Liver (tissue), 9 donors: ENCODE results near the gene TNK1. TPM values are rescaled to one million over a fixed set of nuclear protein-coding genes. Genes with fewer than 3 reads are reported as not detected.

ENCODE experiments used
- DNase-seq: peaks from one replicate; pipeline ENCODE4 v3.0.0-alpha.2; 2017; ENCODE audit warnings: low spot score
- H3K27ac ChIP-seq, 2 donors: one replicate each; pipeline ENCODE4 v1.7.0; 2013; ENCODE audit warnings: inconsistent platforms in 2 of 2, low read length in 2 of 2, control low read depth in 1 of 2, low read depth in 1 of 2, mild to moderate bottlenecking in 1 of 2
- H3K27me3 ChIP-seq, 4 donors: one replicate each; pipeline versions ENCODE4 v1.6.1 to v1.7.0; 2013; ENCODE audit warnings: low read length in 3 of 4, inconsistent platforms in 1 of 4, mild to moderate bottlenecking in 1 of 4, moderate library complexity in 1 of 4; ENCODE audit not compliant: control insufficient read depth in 4 of 4, insufficient read depth in 4 of 4
- H3K36me3 ChIP-seq, 4 donors: one replicate each; pipeline versions ENCODE4 v1.6.1 to v1.7.0; 2013; ENCODE audit warnings: low read length in 3 of 4, mild to moderate bottlenecking in 3 of 4, low read depth in 1 of 4, moderate library complexity in 1 of 4; ENCODE audit not compliant: control insufficient read depth in 4 of 4, insufficient read depth in 3 of 4
- H3K4me1 ChIP-seq, 4 donors: one replicate each; pipeline versions ENCODE4 v1.6.1 to v1.7.0; 2013; ENCODE audit warnings: low read length in 3 of 4, mild to moderate bottlenecking in 3 of 4, moderate library complexity in 1 of 4; ENCODE audit not compliant: control insufficient read depth in 4 of 4, insufficient read depth in 4 of 4
- H3K4me3 ChIP-seq, 3 donors: one replicate each; pipeline versions ENCODE4 v1.6.1 to v1.7.0; 2013; ENCODE audit warnings: low read length in 3 of 3, control low read depth in 1 of 3, low read depth in 1 of 3, mild to moderate bottlenecking in 1 of 3
- H3K9ac ChIP-seq, 2 donors: one replicate each; pipeline ENCODE4 v1.7.0; 2013; ENCODE audit warnings: low read length in 2 of 2, mild to moderate bottlenecking in 2 of 2, moderate library complexity in 2 of 2, control low read depth in 1 of 2, low read depth in 1 of 2
- H3K9me3 ChIP-seq, 4 donors: one replicate each; pipeline versions ENCODE4 v1.6.1 to v1.7.0; 2013; ENCODE audit warnings: low read length in 3 of 4; ENCODE audit not compliant: control insufficient read depth in 4 of 4
- ATF3 ChIP-seq: IDR thresholded peaks from 2 replicates; pipeline ENCODE4 v1.6.1; 2016; ENCODE audit warnings: antibody characterized with exemption
- EGR1 ChIP-seq, 2 donors: IDR thresholded peaks; 2 replicates each; pipeline ENCODE4 v1.6.1; 2016 to 2018; ENCODE audit warnings: antibody characterized with exemption in 2 of 2, low read depth in 2 of 2
- FOXA1 ChIP-seq: IDR thresholded peaks from 2 replicates; pipeline ENCODE4 v1.6.1; 2016; ENCODE audit warnings: antibody characterized with exemption
- FOXA2 ChIP-seq: IDR thresholded peaks from 2 replicates; pipeline ENCODE4 v1.6.1; 2016; ENCODE audit warnings: antibody characterized with exemption
- HNF4A ChIP-seq, 2 donors: conservative IDR thresholded peaks; 2 replicates each; pipeline ENCODE4 v1.6.1; 2016; ENCODE audit warnings: antibody characterized with exemption in 2 of 2, mild to moderate bottlenecking in 2 of 2
- HNF4G ChIP-seq: IDR thresholded peaks from 2 replicates; pipeline ENCODE4 v1.6.1; 2016; ENCODE audit warnings: antibody characterized with exemption
- JUND ChIP-seq, 2 donors: IDR thresholded peaks; 2 replicates each; pipeline ENCODE4 v1.6.1; 2016; ENCODE audit warnings: antibody characterized with exemption in 2 of 2
- MAX ChIP-seq: IDR thresholded peaks from 2 replicates; pipeline ENCODE4 v1.6.1; 2016; ENCODE audit warnings: antibody characterized with exemption
- NR2F2 ChIP-seq: IDR thresholded peaks from 2 replicates; pipeline ENCODE4 v1.6.1; 2016; ENCODE audit warnings: antibody characterized with exemption
- RAD21 ChIP-seq, 2 donors: IDR thresholded peaks; 2 replicates each; pipeline ENCODE4 v1.6.1; 2016; ENCODE audit warnings: antibody characterized with exemption in 2 of 2, mild to moderate bottlenecking in 2 of 2
- REST ChIP-seq: IDR thresholded peaks from 2 replicates; pipeline ENCODE4 v1.6.1; 2016; ENCODE audit warnings: antibody characterized with exemption, mild to moderate bottlenecking
- SP1 ChIP-seq: IDR thresholded peaks from 2 replicates; pipeline ENCODE4 v1.6.1; 2018; ENCODE audit warnings: antibody characterized with exemption, mild to moderate bottlenecking
- TAF1 ChIP-seq: conservative IDR thresholded peaks from 2 replicates; pipeline ENCODE4 v1.6.1; 2016; ENCODE audit warnings: antibody characterized with exemption, mild to moderate bottlenecking
- ZBTB33 ChIP-seq: IDR thresholded peaks from 2 replicates; pipeline ENCODE4 v1.6.1; 2016; ENCODE audit warnings: antibody characterized with exemption
- WGBS: extraction: QIAGEN DNeasy Blood & Tissue Kit; methylation state at CpG from one replicate; pipeline ENCODE4 v1.1.7; 2013; 5-methylcytosine and 5-hydroxymethylcytosine counted together
- polyA plus RNA-seq, 2 donors: library from polyadenylated mRNA; stranded (reverse) in 1 of 2; unstranded in 1 of 2; fragments of 200-250 nt in 1 of 2; fragments of >200 nt in 1 of 2; fragmentation: Nextera tagmentation in 1 of 2; extraction: Ambion mirVana in 1 of 2; gene quantifications; one replicate each; pipeline versions ENCODE4 v1.2.1 to v1.2.3, GENCODE V29; 2013 to 2015
- total RNA-seq, 2 donors: library from RNA; depleted of rRNA; stranded (reverse); fragments of >200 nt; gene quantifications; one replicate each; pipeline ENCODE4 v1.2.3, GENCODE V29; 2014
- TF ChIP-seq, protein P1 (sequence below): fragments of 150-350 bp; IDR thresholded peaks from 2 replicates; pipeline ENCODE4 v1.5.1; 2017; ENCODE audit warnings: improper control_type of control experiment, low read depth, low read length; ENCODE audit not compliant: missing input control
- donor health status: healthy.
- donor health status: healthy.
- donor health status: healthy.
- donor health status: healthy.
- donor health status: healthy.

TNK1 gene
- total and polyA plus RNA-seq, 4 donors = 0.05 to 3.5 (median 2.5) TPM

DNA sequence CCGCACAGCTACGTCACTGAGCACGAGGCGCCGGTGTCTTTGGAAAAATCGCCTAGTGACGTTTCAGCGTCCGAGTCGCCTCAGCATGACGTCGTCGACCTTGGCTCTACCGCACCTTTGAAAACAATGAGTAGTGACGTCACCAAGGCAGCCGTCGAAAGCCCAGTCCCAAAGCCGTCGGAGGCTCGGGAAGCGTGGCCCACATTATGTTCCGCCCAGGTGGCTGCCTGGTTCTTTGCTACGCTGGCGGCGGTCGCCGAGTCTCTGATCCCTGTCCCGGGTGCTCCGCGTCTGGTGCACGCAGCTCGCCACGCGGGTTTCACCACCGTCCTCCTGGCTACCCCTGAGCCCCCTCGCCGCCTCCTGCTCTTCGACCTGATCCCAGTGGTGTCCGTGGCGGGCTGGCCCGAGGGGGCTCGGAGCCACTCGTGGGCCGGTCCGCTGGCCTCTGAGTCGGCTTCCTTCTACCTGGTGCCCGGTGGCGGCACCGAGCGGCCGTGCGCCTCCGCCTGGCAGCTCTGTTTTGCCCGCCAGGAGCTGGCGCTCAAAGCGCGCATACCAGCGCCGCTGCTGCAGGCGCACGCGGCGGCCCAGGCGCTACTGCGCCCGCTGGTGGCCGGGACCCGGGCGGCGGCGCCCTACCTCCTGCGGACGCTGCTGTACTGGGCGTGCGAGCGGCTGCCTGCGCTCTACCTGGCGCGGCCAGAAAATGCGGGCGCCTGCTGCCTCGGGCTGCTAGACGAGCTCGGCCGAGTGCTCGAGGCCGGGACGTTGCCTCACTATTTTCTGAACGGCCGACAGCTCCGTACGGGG is 55.9 kb downstream of the TNK1 start (continued):
- no peak for TF ChIP-seq MAX

- Histone ChIP-seq H3K36me3 (no peaks in the 10 kb centered on the region), H3K27me3 (peaks cover 0 to 3% (median 0%) of the 10 kb centered on the region in 4 donors), H3K4me1 (peaks cover 20 to 48% (median 39%) of the 10 kb centered on the region in 4 donors), H3K4me3 (peak overlapping the region in 1 of 3 donors; percentile 31), H3K27ac (peak overlapping the region in 1 of 2 donors; percentile 69), H3K9me3 (no peaks in the 10 kb centered on the region), H3K9ac (no peak overlapping the region)
- no peak for DNase-seq
- TF ChIP-seq REST = no peak
- no peak for TF ChIP-seq MAX
- no peak for TF ChIP-seq HNF4A (conservative IDR thresholded peaks at IDR 0.05)
- WGBS = 25% methylated on average over 31 of the region's 31 CpGs
Observed at GRCh38 chr17:7437369-7437863, 56.5 kb downstream of the TNK1 start.

DNA sequence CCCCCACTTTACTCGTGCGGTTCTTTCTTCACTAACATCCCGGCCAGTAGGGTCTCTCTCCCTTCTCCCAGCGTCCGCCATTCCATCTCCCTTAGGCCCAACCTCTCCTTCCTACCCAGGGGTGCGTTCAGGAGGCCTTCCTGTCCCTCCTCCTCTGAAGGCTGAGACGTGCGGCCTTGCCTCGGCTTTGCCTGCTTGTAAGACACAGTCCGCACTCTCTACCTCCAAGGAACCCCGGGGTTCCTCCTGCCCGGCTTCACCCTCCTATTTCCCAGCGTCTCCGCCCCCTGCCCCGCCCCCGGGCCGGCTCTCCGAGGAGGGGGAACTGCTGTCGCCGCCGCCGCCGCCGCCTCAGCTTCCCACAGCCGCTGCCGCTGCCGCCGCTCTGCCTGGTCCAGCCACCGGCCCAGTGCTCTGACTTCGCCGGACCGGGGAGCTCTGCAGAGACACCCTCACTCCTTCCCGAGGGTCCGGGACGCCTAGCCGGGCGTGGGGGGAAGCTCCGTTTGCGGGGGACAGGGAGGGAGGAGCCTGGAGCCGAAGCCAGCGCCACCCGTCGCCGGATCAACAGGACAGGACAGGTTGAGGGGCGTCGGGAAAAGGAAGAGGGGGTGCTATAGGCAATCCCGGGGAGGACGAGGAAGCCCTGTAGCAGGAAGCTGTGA is 57.2 kb downstream of the TNK1 start:
- H3K4me3 ChIP-seq = peak overlapping the region in 1 of 3 donors; percentile 26
- no peaks in the 10 kb centered on the region for H3K9me3 ChIP-seq
- H3K27ac ChIP-seq = no peak overlapping the region
- H3K9ac ChIP-seq = no peak overlapping the region
- peaks cover 0 to 3% (median 0%) of the 10 kb centered on the region in 4 donors for H3K27me3 ChIP-seq
- 42% methylated on average over 48 of the region's 48 CpGs for WGBS
- no peaks in the 10 kb centered on the region for H3K36me3 ChIP-seq
- peaks cover 20 to 48% (median 39%) of the 10 kb centered on the region in 4 donors for H3K4me1 ChIP-seq
- DNase-seq = peak; percentile 46
- TF ChIP-seq SP1 (no peak), HNF4A (conservative IDR thresholded peaks at IDR 0.05) (no peak), FOXA2 (no peak), FOXA1 (no peak), HNF4G (no peak), JUND (IDR thresholded peaks at IDR 0.05) (no peak), REST (no peak), TAF1 (no peak), ZBTB33 (no peak), EGR1 (IDR thresholded peaks at IDR 0.05; ENCODE audit: low read depth in 2 of 2) (no peak), MAX (no peak), RAD21 (IDR thresholded peaks at IDR 0.05) (no peak), ATF3 (no peak), NR2F2 (no peak)
- TF ChIP-seq, protein P1, sequence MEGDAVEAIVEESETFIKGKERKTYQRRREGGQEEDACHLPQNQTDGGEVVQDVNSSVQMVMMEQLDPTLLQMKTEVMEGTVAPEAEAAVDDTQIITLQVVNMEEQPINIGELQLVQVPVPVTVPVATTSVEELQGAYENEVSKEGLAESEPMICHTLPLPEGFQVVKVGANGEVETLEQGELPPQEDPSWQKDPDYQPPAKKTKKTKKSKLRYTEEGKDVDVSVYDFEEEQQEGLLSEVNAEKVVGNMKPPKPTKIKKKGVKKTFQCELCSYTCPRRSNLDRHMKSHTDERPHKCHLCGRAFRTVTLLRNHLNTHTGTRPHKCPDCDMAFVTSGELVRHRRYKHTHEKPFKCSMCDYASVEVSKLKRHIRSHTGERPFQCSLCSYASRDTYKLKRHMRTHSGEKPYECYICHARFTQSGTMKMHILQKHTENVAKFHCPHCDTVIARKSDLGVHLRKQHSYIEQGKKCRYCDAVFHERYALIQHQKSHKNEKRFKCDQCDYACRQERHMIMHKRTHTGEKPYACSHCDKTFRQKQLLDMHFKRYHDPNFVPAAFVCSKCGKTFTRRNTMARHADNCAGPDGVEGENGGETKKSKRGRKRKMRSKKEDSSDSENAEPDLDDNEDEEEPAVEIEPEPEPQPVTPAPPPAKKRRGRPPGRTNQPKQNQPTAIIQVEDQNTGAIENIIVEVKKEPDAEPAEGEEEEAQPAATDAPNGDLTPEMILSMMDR = no peak
